GM18873 (cell line): ENCODE results near the gene GADD45B.

Source experiments
- ATAC-seq: cut with Tn5 transposase; IDR thresholded peaks from one replicate; pipeline ENCODE4 v1.9.1; 2021; ENCODE audit warnings: mild to moderate bottlenecking, moderate library complexity, moderate number of reproducible peaks; ENCODE audit not compliant: unreplicated experiment, low FRiP score

The GADD45B gene

GRCh38 chr19:2475702-2476450 lies at the start of gene GADD45B:
Gene GADD45B (plus strand): TSS chr19:2476127. CDS start chr19:2476359, 232 bp downstream.
- peak; percentile 61 for ATAC-seq

DNA sequence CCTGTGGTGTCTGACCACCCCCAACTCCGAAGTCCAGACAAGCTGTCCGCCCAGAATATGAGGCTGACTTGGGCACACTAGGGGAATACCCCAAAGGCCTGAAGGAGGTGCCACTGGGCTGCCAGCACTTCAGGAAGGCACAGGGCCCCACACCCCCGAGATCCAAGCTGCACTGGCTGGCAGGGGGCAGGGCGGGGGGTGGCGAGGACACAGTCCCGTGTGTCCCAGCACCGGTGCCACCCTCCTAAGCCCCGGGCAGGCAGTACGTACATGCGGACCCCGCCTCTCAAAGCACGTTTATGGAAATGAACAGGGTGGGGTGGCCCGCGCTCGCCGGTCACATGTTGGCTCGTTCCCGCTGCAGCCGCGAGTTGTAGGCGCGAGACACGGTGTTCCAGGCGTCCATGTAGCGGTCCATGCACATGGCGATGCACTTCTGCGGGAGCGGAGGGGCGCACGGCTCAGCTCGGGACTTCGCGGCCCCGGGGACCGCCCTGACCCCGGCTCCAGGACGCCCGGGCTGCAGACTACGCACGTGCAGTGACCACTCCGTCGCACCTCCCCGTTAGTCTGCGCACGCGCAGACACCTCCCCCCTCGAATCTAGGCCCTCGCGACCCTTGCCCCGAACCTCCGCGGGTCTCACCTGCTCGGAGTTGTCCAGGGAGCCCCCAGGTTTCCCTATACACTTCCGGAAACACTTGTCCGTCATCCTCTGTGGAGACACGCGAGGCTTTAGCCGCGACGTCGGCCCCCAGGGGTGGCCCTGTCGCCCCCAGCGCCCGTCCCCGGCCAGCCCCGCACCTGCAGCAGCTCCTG lies 49.1 kb upstream of the GADD45B start:
- ATAC-seq = no peak

DNA sequence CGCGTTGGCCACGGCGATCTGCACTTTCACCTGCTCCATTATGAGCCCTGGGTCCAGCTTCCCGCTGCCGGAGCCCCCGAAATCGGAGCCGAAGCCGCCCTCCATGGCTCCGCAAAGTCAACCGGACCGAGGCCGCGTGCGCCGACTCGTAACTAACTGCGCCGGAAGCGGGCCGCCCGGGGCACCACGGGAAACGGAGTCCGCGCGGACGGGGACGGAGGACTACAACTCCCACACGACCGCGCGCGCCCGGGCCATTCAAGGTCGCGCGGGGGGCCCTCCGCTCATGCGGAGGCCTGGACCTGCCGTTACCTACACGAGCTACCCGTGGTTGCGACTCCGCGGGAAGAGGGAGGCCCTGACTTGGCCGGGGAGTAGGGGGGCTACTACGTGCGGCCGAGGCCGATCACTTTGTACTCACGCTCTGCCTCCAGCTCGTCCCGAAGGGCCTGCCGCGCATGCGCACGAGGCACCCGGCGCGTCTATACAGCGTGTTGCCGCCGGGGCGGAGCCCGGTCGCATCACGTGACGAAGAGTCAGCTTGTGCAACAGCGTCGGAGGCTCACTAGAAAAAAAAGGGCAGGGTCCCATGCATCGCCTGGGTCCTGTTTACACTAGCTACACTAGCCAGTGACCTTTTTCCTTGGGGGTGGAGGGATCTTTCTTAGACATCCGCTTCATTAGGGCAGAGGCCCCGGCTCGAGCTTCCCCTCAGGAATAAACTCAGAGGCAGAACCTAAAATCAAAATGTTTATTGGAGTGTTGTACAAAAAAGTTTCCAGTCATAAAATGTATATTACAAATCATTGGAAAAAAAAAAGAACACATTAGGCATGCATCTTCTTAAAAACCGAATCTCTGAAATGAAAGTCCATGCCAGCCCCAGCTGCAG lies 48.3 kb upstream of the GADD45B start, which contains the start of gene TIMM13:
TIMM13 (minus strand) TSS at position 158 of the 892 bp plus-strand sequence; CDS start at position 105, 53 bp downstream.
- peak; percentile 64 for ATAC-seq

- no peak for ATAC-seq
Measured at GRCh38 chr19:2428321-2428690, 47.6 kb upstream of the GADD45B start.

- no peak for ATAC-seq
Measured at GRCh38 chr19:2428756-2429711, 46.9 kb upstream of the GADD45B start.

DNA sequence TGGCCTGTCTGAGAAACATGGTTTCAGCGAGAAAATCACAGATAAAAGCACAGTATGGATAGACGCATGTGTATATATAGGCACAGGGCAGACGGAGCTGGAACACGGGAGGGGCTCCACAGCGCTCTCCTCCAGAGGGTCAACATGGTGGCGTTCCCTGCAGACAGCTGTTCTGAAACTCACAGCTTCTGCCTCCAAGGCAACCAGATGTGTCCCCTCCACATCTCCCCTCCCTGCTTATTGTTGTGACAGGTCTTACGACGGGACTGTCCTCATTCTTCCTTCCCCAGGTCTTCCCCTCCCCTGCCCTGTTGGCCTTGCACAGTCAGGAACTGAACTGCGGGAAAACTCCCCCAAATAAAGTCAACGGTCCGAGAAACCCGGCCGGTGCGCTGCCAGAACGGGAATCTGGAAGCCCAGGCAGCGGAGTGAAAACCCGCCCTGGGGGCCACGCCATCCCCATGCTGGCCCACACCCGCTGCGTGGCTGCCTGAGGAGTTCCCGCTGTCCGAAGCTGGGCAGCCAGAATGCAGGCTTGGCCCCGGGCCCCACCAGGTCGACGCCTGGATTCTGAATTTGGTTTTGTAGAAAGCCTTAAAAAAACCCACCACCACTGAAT lies 45.9 kb upstream of the GADD45B start:
- no peak for ATAC-seq

DNA sequence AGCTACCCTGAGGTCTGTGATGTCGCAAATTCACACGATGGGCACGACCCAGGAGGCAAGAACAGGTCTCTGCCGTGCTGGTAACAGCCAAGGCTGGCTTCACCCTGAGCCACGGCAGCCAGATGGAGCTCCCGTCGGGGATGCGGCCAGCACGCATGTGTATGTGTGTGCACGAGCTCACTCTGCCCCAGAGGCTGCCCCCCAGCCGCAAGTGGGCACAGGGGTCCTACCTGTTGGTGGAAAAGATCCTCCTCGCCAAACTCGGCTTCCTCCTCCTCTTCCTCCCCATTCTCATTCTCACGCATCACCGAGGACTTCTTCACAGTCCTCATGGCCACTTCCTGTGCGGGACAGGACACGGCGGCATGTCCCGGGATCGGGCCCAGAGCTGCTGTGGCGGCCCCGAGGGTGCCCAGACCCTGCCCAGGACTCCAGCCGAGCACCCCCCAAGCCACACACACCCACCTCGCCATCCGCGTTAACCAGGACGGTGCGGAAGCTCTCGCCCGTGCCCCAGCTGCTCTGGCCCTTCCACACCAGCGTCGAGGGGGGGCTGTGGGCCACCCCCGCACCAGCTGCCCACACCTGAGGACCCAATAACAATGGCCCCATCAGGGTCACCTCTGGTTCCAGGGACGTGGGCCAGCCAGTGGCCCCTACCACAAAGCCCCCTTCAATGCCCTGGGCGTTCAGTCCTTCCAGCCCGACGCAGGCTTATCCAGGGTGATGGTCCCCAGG lies 44.4 kb upstream of the GADD45B start:
- ATAC-seq = no peak

- ATAC-seq = no peak
Measured at GRCh38 chr19:2432131-2432848, 43.6 kb upstream of the GADD45B start.

GRCh38 chr19:2433854-2434253 lies 42.1 kb upstream of the GADD45B start:
- no peak for ATAC-seq

DNA sequence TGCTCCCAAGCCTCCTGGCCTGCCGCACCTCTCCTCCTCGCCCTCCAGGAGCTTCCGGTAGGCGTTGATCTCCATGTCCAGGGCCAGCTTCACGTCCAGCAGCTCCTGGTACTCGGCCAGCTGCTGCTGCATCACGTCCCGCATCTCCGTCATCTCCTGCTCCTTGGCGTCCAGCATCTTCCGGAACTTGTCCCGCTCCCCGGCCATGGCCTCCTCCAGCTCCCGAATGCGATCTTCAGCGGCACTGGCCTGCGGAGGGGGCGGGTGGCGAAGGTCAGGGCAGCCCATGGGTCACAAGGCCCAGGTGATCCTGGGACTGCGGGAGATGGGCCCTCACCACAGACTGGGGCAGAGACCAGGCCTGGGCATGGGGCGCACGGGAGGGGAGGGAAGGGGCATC lies 41.7 kb upstream of the GADD45B start:
- no peak for ATAC-seq

GRCh38 chr19:2434721-2435265 lies 41.1 kb upstream of the GADD45B start:
- no peak for ATAC-seq

DNA sequence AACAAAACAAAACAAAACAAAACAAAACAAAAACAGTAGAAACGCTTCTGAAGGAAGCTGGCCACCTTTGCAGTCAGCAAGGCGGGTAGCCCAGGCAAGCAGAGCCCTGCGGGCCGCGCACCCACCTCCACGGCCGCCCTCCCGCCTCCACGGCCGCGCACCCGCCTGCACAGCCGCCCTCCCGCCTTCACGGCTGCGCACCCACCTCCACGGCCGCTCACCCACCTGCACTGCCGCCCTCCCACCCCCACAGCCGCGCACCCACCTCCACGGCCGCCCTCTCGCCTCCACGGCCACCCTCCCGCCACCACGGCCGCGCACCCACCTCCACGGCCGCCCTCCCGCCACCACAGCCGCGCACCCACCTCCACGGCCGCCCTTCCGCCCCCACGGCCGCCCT lies 39.5 kb upstream of the GADD45B start:
- no peak for ATAC-seq

DNA sequence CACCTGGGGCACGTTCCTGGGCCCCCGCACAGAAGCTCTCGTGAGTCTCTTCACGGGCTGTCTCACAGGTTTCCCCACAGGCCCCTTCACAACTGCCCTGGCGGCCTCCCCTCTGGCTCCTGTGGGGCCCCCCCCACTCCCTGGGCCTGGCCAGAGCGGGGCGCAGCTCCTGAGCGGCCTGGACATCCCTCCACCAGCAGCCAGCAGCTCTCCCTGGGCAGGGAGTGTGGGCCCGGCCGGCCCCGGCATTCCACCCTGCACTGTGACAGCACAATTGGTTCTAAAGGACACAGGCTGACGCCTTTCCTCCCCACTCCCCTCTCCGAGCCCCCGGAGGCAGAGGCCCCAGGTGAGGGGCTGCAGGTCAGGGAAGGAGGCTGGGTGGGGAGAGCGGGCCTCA lies 39.0 kb upstream of the GADD45B start:
- ATAC-seq = no peak

DNA sequence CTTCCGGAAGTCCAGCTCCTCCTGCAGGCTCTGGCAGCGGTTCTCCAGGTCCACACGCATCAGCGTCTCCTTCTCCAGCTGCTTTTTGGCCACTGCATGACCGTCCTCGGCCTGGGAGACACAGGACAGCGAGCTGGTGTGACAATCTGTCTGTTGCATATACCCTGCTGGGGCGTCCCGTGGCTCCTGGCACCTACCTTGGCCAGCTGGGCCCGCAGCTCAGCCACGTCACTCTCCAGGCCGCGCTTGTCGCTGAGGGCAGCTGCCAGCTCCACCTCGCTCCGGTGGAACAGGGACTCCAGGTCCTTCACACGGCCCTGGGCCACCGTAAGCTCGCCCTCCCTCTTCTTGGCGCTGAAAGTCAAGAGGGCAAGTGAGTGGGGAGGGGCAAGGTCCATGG lies 37.7 kb upstream of the GADD45B start:
- no peak for ATAC-seq

- ATAC-seq = no peak
Measured at GRCh38 chr19:2440515-2440914, 35.4 kb upstream of the GADD45B start.

DNA sequence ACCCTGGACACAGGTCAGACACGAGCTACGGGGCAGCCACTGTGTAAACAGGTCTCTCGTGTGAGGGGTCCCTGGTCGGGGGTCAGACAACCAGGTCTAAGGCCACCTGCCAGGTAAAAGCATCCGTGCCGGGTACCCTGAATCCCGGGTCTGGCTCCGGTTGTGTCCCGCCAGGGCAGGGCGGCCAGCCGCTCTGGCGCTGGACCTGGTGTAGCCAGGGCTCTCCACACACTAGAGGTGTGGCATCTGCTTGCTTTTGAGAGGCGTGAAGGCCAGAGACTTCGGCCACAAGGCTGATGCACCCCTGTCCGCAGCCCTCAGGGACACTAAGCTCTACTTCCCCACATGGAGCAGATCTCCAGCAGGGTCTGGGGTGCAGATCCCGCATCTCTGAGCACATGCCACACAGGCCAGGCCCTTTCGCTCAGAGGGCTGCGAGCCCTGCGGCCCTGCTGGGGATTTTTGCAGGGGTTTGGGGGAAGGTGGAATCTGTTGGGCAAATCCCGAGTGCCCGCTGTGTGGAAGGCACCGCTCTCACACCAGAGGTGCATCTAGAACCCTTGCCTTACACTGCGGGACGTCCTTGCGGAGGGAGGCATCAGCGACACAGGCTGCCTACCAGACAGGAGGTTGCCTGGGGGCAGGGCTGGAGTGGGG lies 34.7 kb upstream of the GADD45B start:
- ATAC-seq = no peak
